ENCODE data around the gene UMPS. TPM values are rescaled to one million over a fixed set of nuclear protein-coding genes. Genes with fewer than 3 reads are reported as not detected.
A peak's percentile ranks its signal among the peaks of the same experiment; 100 is the strongest.

Gene UMPS
- polyA plus RNA-seq, 3 donors from 2014 or later = 10.5 to 24.1 (median 10.6) TPM

DNA sequence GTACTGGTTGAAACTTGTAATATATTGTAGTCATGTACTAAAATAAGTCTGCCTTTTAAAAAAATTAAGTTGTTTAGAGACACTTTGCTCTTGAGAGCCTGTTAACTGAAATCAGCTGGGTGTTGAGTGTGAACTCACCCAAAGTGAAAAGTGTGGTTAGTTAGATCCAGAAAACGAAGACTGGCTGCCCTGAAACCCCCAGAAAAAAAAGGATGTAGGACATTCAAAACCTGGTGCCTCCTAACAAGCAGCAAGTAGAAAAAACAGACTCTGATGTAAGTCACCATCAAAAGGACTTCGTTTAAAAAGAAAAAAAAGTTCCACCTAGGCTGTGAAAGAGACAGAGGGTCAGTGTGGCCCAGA, 40.8 kb downstream of the UMPS start:
- H3K4me1 Mint-ChIP-seq = peaks cover 1 to 9% of the 10 kb centered on the region in 2 donors
- no peak for DNase-seq
- peaks cover 4 to 14% (median 4%) of the 10 kb centered on the region in 3 donors for H3K27me3 Mint-ChIP-seq (ENCODE audit: low read depth in 3 of 3)
- peak overlapping the region in 1 of 5 donors; percentile 25 for H3K4me3 Mint-ChIP-seq
- H3K36me3 Mint-ChIP-seq = no peaks in the 10 kb centered on the region
- no peak overlapping the region for H3K27ac Mint-ChIP-seq
- H3K9me3 Mint-ChIP-seq = no peaks in the 10 kb centered on the region

- peak overlapping the region in 1 of 6 donors; percentile 37 for H3K27ac Mint-ChIP-seq
- peaks cover 1 to 9% of the 10 kb centered on the region in 2 donors for H3K4me1 Mint-ChIP-seq
- peaks cover 4 to 16% (median 4%) of the 10 kb centered on the region in 3 donors for H3K27me3 Mint-ChIP-seq (ENCODE audit: low read depth in 3 of 3)
- no peak for DNase-seq
- no peaks in the 10 kb centered on the region for H3K9me3 Mint-ChIP-seq
- H3K36me3 Mint-ChIP-seq = no peaks in the 10 kb centered on the region
- no peak overlapping the region for H3K4me3 Mint-ChIP-seq
These were observed 42.0 kb downstream of the UMPS start for GRCh38 chr3:124772081-124772831.

GRCh38 chr3:124773351-124774326, 43.4 kb downstream of the UMPS start:
- Mint-ChIP-seq H3K27me3 (ENCODE audit: low read depth in 3 of 3) (peaks cover 4 to 22% (median 4%) of the 10 kb centered on the region in 3 donors), H3K9me3 (no peaks in the 10 kb centered on the region), H3K36me3 (peaks cover 0 to 3% (median 0%) of the 10 kb centered on the region in 3 donors), H3K4me1 (peaks cover 1 to 9% of the 10 kb centered on the region in 2 donors), H3K27ac (no peak overlapping the region), H3K4me3 (no peak overlapping the region)
- DNase-seq = no peak

DNA sequence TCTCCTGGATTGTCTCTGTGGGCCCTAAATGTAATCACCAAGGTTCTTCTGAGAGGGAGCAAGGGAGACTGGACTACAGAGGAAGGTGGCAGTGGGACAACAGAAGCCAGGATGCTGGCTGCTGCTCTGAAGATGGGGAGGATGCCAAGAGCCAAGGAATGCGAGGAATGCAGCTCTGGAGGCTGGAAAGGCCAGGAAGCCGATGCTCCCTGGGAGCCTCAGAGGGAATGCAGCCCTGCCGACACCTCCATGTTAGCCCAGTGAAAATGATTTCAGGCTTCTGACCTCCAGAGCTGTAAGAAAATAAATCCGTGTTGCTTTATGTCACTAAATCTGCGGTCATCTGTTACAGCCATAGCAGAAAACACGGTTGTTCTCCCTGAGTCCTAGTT, 44.1 kb downstream of the UMPS start:
- Mint-ChIP-seq H3K9me3 (no peaks in the 10 kb centered on the region), H3K27me3 (ENCODE audit: low read depth in 3 of 3) (peaks cover 4 to 23% (median 5%) of the 10 kb centered on the region in 3 donors), H3K4me3 (no peak overlapping the region), H3K4me1 (peaks cover 1 to 9% of the 10 kb centered on the region in 2 donors), H3K36me3 (peaks cover 0 to 3% (median 0%) of the 10 kb centered on the region in 3 donors), H3K27ac (no peak overlapping the region)
- no peak for DNase-seq

DNA sequence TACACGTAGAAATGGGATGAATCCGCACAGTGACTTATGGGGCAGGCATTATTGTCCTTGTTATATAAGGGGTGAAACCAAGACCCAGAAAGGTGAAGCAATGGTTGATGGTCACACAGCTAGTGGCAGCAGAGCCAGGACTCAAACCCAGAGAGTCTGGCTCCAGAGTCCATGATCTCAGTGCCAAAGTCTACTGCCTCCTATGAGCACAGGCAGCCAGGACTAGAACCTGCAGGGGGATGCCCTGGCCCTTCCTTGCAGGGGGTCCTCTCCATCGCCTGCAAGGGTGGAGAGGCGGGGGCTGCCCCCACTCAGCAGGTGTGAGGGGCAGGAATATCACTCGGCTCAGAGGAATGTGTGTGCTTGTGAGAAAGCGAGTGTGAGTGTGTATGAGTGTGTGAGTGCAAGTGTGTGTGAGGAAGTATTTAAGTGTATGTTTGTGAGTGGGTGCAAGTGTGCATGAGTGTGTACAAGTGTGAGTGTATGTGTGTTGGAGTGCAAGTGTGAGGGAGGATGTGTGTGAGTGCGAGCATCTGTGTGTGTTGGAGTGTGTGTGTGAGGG, 44.7 kb downstream of the UMPS start:
- no peaks in the 10 kb centered on the region for H3K9me3 Mint-ChIP-seq
- peak overlapping the region in 1 of 6 donors; percentile 1 for H3K27ac Mint-ChIP-seq
- peaks cover 1 to 9% of the 10 kb centered on the region in 2 donors for H3K4me1 Mint-ChIP-seq
- peaks cover 0 to 3% (median 0%) of the 10 kb centered on the region in 3 donors for H3K36me3 Mint-ChIP-seq
- no peak for DNase-seq
- H3K27me3 Mint-ChIP-seq (ENCODE audit: low read depth in 3 of 3) = peaks cover 4 to 23% (median 5%) of the 10 kb centered on the region in 3 donors
- no peak overlapping the region for H3K4me3 Mint-ChIP-seq

DNA sequence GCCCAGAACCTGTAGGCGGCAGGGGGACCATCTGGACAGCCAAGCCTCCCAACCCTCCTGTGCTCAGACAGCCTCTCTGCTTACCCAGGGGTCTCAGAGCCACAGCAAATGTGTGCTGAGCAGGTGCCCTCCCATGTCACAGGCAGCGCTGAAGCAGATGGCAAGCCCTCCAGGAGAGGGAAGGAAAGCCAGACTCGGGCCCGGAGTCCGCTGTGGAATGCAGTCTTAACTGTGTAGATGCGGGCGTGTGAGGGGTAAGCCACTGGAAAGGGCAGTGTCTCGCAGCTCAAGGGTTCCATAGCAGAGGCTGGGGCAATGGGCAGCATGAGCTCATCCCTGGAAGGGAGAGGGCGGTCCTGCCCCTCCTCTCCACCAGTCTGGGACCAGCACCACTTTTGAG, 45.6 kb downstream of the UMPS start:
- peaks cover 0 to 3% (median 0%) of the 10 kb centered on the region in 3 donors for H3K36me3 Mint-ChIP-seq

GRCh38 chr3:124776856-124777255, 46.6 kb downstream of the UMPS start:
- DNase-seq = no peak
- peaks cover 10 to 15% of the 10 kb centered on the region in 2 donors for H3K4me1 Mint-ChIP-seq
- peaks cover 0 to 3% (median 0%) of the 10 kb centered on the region in 3 donors for H3K36me3 Mint-ChIP-seq
- no peak overlapping the region for H3K4me3 Mint-ChIP-seq
- H3K27me3 Mint-ChIP-seq (ENCODE audit: low read depth in 3 of 3) = peaks cover 7 to 20% (median 10%) of the 10 kb centered on the region in 3 donors
- no peaks in the 10 kb centered on the region for H3K9me3 Mint-ChIP-seq
- H3K27ac Mint-ChIP-seq = no peak overlapping the region

More for the DNA sequence above, 45.6 kb downstream of the UMPS start:
- DNase-seq = no peak
- H3K9me3 Mint-ChIP-seq = no peaks in the 10 kb centered on the region
- H3K27me3 Mint-ChIP-seq (ENCODE audit: low read depth in 3 of 3) = peaks cover 6 to 22% (median 7%) of the 10 kb centered on the region in 3 donors
- H3K27ac Mint-ChIP-seq = no peak overlapping the region
- H3K4me3 Mint-ChIP-seq = no peak overlapping the region
- peaks cover 7 to 10% of the 10 kb centered on the region in 2 donors for H3K4me1 Mint-ChIP-seq

GRCh38 chr3:124777762-124778470, 47.7 kb downstream of the UMPS start:
- no peak overlapping the region for H3K27ac Mint-ChIP-seq
- no peak overlapping the region for H3K4me3 Mint-ChIP-seq
- no peak for DNase-seq
- no peaks in the 10 kb centered on the region for H3K9me3 Mint-ChIP-seq
- H3K4me1 Mint-ChIP-seq = peaks cover 14 to 22% of the 10 kb centered on the region in 2 donors
- H3K36me3 Mint-ChIP-seq = peaks cover 0 to 4% (median 3%) of the 10 kb centered on the region in 3 donors
- peaks cover 5 to 22% (median 7%) of the 10 kb centered on the region in 3 donors for H3K27me3 Mint-ChIP-seq (ENCODE audit: low read depth in 3 of 3)

- Mint-ChIP-seq H3K27ac (no peak overlapping the region), H3K27me3 (ENCODE audit: low read depth in 3 of 3) (peaks cover 3 to 20% (median 7%) of the 10 kb centered on the region in 3 donors), H3K4me3 (no peak overlapping the region), H3K9me3 (no peaks in the 10 kb centered on the region), H3K4me1 (peaks cover 22 to 32% of the 10 kb centered on the region in 2 donors), H3K36me3 (peaks cover 0 to 4% (median 3%) of the 10 kb centered on the region in 3 donors)
- no peak for DNase-seq
These were observed 48.9 kb downstream of the UMPS start for GRCh38 chr3:124779116-124779515.

DNA sequence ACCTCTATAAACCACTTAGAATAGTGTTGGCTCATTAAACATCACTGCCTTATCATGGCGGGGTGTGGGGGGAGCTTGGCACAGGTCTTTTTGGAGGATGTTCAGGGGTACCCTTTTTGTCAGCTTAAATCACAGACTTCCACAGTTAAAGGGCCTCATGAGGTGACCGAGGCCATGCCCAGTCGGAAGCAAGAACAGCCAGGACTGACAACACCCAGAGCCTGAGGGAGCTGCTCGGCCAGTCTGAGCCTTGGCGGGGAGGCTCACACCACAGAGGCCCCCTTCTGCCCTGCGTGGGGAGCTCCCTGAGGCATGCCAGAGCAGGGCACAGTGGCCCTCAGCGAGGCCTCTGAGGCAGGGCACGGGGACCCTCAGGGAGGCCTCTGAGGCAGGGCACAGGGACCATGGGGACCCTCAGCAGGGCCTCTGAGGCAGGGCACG, 49.5 kb downstream of the UMPS start:
- H3K9me3 Mint-ChIP-seq = no peaks in the 10 kb centered on the region
- no peak overlapping the region for H3K27ac Mint-ChIP-seq
- peaks cover 0 to 4% (median 3%) of the 10 kb centered on the region in 3 donors for H3K36me3 Mint-ChIP-seq
- no peak for DNase-seq
- no peak overlapping the region for H3K4me3 Mint-ChIP-seq
- peaks cover 5 to 18% (median 7%) of the 10 kb centered on the region in 3 donors for H3K27me3 Mint-ChIP-seq (ENCODE audit: low read depth in 3 of 3)
- H3K4me1 Mint-ChIP-seq = peaks cover 29 to 39% of the 10 kb centered on the region in 2 donors

GRCh38 chr3:124780356-124780755, 50.1 kb downstream of the UMPS start:
- no peak overlapping the region for H3K27ac Mint-ChIP-seq
- peaks cover 35 to 45% of the 10 kb centered on the region in 2 donors for H3K4me1 Mint-ChIP-seq
- DNase-seq = no peak
- H3K4me3 Mint-ChIP-seq = peak overlapping the region in 1 of 5 donors; percentile 23
- peaks cover 0 to 7% (median 4%) of the 10 kb centered on the region in 3 donors for H3K36me3 Mint-ChIP-seq
- H3K27me3 Mint-ChIP-seq (ENCODE audit: low read depth in 3 of 3) = peaks cover 8 to 13% (median 8%) of the 10 kb centered on the region in 3 donors
- H3K9me3 Mint-ChIP-seq = no peaks in the 10 kb centered on the region

- Mint-ChIP-seq H3K9me3 (no peaks in the 10 kb centered on the region), H3K27me3 (ENCODE audit: low read depth in 3 of 3) (peaks cover 8 to 13% (median 8%) of the 10 kb centered on the region in 3 donors), H3K27ac (peak overlapping the region in 2 of 6 donors; percentile 25 to 33), H3K4me3 (peak overlapping the region in 3 of 5 donors; percentile 26 to 38 (median 31)), H3K36me3 (peaks cover 0 to 7% (median 4%) of the 10 kb centered on the region in 3 donors), H3K4me1 (peaks cover 40 to 50% of the 10 kb centered on the region in 2 donors)
- DNase-seq = no peak
These were observed 50.7 kb downstream of the UMPS start for GRCh38 chr3:124780761-124781475.
